Measurements from ENCODE around the gene GSK3B.
"Not testable (repeated sequence)": the region's sequence is repeated elsewhere in the genome, so short reads cannot be mapped to it uniquely, and the experiment has no call there.

Gene GSK3B

DNA sequence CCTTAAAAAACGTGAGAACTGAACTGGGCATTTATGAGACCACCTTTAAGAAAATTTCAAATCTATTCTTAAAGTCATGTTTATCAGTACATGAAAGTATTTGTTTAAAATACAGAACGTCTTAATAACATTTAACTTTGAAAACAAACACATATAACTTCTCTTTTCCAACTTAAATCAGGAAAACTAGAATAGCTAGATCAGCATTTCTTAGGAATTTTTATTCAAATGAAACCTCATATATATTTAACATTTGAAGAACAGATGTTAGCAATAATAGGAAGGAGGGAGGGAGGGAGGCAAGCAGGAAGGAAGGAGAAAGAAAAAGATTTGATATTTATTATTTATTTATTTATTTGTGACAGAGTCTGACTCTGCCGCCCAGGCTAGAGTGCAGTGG is 192.2 kb downstream of the GSK3B start:
- Histone ChIP-seq H3K4me1 (ENCODE audit: control insufficient read depth, insufficient read depth, low read length) (no peaks in the 10 kb centered on the region), H3K9me3 (ENCODE audit: control insufficient read depth, low read length) (no peaks in the 10 kb centered on the region), H3K4me3 (ENCODE audit: low read length) (no peak overlapping the region), H3K27me3 (ENCODE audit: control insufficient read depth, insufficient read depth, low read length) (no peaks in the 10 kb centered on the region), H3K9ac (ENCODE audit: low read length) (no peak overlapping the region), H3K36me3 (ENCODE audit: control insufficient read depth, insufficient read depth, low read length) (no peaks in the 10 kb centered on the region)

DNA sequence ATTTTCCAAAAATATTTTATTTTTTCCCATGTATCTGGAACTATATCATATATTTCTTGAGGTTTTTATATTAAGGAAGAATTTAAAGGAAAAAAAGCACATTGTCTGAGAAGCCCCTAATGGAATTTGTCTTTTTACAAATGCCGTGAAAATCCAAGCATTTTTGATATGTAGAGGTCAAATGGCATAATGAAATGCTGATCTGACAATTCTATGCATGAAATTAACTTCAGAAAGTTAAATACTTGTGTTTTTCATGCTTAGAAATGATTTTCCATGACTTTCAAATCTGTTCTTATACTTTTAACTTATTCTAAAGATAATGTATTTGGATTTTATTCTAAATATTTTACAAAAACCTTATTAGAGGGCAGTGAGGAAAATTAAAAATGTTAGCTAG is 193.1 kb downstream of the GSK3B start:
- H3K27me3 ChIP-seq (ENCODE audit: control insufficient read depth, insufficient read depth, low read length): no peaks in the 10 kb centered on the region
- H3K4me3 ChIP-seq (ENCODE audit: low read length): no peak overlapping the region
- H3K4me1 ChIP-seq (ENCODE audit: control insufficient read depth, insufficient read depth, low read length): no peaks in the 10 kb centered on the region
- no peaks in the 10 kb centered on the region for H3K9me3 ChIP-seq (ENCODE audit: control insufficient read depth, low read length)
- no peak overlapping the region for H3K9ac ChIP-seq (ENCODE audit: low read length)
- H3K36me3 ChIP-seq (ENCODE audit: control insufficient read depth, insufficient read depth, low read length): no peaks in the 10 kb centered on the region

DNA sequence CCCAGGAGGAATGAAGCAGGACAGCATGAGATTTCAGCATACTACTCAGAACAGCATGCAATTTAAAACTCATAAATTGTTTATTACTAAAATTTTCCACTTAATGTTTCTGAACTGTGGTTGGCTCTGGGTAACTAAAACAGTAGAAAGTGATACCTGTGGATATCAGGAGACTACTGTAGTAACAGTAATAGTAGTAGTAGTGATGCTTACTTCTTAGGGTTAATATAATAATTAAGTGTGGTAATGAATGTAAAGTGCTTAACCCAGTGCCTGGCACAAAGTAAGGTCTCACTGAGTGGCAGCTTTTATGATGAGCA is 195.1 kb downstream of the GSK3B start:
- no peaks in the 10 kb centered on the region for H3K27me3 ChIP-seq (ENCODE audit: control insufficient read depth, insufficient read depth, low read length)
- no peak overlapping the region for H3K9ac ChIP-seq (ENCODE audit: low read length)
- H3K9me3 ChIP-seq (ENCODE audit: control insufficient read depth, low read length): no peaks in the 10 kb centered on the region
- no peak overlapping the region for H3K4me3 ChIP-seq (ENCODE audit: low read length)
- H3K36me3 ChIP-seq (ENCODE audit: control insufficient read depth, insufficient read depth, low read length): no peaks in the 10 kb centered on the region
- no peaks in the 10 kb centered on the region for H3K4me1 ChIP-seq (ENCODE audit: control insufficient read depth, insufficient read depth, low read length)

DNA sequence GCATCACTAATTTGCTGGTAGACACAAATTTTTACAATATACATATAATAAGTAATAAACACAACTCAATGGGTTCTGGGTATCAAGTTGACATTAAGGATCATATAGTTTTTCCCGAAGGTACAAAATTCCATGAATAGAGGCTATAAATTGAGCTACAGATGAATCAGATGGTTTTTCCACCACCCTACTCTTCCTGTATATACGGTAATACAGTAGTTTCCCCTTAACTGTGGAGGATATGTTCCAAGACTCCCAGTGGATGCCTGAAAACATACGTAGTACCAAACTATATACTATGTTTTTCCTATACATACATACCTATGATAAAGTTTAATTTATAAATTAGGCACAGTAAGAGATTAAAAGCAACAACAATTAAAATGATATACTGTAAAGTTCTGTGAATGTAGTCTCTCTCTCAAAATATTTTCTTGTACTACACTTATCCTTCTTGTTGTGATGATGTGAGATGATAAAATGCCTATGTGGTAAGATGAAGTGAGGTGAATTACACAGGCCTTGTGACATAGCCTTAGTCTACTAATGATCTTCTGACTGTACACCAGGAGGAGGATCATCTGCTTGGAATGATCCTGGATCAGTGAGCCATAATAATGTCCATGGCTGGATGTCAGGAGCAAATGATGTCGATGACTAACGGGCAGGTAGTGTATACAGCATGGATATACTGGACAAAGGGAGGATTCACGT is 195.6 kb downstream of the GSK3B start:
- Histone ChIP-seq H3K9ac (ENCODE audit: low read length) (no peak overlapping the region), H3K27me3 (ENCODE audit: control insufficient read depth, insufficient read depth, low read length) (no peaks in the 10 kb centered on the region), H3K4me3 (ENCODE audit: low read length) (no peak overlapping the region), H3K9me3 (ENCODE audit: control insufficient read depth, low read length) (no peaks in the 10 kb centered on the region), H3K4me1 (ENCODE audit: control insufficient read depth, insufficient read depth, low read length) (no peaks in the 10 kb centered on the region), H3K36me3 (ENCODE audit: control insufficient read depth, insufficient read depth, low read length) (no peaks in the 10 kb centered on the region)

DNA sequence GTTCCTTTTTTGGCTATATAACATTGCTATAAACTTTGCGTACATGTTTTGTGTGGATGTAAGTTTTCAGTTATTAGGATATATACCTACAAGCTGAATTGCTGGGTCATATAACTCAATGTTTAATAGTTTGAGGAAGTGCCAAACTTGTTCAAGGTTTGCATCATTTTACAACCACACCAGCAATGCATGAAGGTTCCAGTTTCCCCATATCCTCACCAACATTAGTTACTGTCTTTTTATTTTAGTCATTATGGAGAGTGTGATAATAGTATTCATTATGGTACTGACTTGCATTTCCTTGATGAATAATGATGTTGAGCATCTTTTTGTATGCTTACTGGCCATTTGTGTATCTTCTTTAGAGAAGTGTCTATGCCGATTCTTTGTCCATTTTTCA is 200.1 kb downstream of the GSK3B start:
- no peaks in the 10 kb centered on the region for H3K36me3 ChIP-seq (ENCODE audit: control insufficient read depth, insufficient read depth, low read length)
- H3K9me3 ChIP-seq (ENCODE audit: control insufficient read depth, low read length): no peaks in the 10 kb centered on the region
- no peaks in the 10 kb centered on the region for H3K27me3 ChIP-seq (ENCODE audit: control insufficient read depth, insufficient read depth, low read length)
- no peak overlapping the region for H3K4me3 ChIP-seq (ENCODE audit: low read length)
- H3K4me1 ChIP-seq (ENCODE audit: control insufficient read depth, insufficient read depth, low read length): no peaks in the 10 kb centered on the region
- no peak overlapping the region for H3K9ac ChIP-seq (ENCODE audit: low read length)

DNA sequence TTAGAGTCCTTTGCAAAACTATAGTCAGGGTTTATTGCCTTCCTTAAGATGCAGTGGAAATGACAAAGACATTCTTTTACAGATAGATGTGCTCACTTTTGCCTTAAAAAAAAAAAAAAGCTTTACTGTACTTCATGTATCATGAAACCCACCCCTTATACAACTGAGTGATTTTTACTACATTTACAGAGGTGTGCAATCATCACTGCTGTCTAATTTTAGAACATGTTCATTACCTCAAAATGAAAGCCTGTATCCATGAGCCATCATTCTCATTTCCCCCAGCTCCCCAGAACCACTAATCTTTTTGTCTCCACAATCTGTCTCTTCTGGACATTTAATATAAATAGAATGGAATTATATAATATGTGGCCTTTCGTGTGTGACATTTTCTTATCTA is 200.5 kb downstream of the GSK3B start:
- H3K4me1 ChIP-seq (ENCODE audit: control insufficient read depth, insufficient read depth, low read length): no peaks in the 10 kb centered on the region
- H3K9ac ChIP-seq (ENCODE audit: low read length): no peak overlapping the region
- H3K9me3 ChIP-seq (ENCODE audit: control insufficient read depth, low read length): no peaks in the 10 kb centered on the region
- H3K36me3 ChIP-seq (ENCODE audit: control insufficient read depth, insufficient read depth, low read length): no peaks in the 10 kb centered on the region
- H3K27me3 ChIP-seq (ENCODE audit: control insufficient read depth, insufficient read depth, low read length): no peaks in the 10 kb centered on the region
- no peak overlapping the region for H3K4me3 ChIP-seq (ENCODE audit: low read length)

DNA sequence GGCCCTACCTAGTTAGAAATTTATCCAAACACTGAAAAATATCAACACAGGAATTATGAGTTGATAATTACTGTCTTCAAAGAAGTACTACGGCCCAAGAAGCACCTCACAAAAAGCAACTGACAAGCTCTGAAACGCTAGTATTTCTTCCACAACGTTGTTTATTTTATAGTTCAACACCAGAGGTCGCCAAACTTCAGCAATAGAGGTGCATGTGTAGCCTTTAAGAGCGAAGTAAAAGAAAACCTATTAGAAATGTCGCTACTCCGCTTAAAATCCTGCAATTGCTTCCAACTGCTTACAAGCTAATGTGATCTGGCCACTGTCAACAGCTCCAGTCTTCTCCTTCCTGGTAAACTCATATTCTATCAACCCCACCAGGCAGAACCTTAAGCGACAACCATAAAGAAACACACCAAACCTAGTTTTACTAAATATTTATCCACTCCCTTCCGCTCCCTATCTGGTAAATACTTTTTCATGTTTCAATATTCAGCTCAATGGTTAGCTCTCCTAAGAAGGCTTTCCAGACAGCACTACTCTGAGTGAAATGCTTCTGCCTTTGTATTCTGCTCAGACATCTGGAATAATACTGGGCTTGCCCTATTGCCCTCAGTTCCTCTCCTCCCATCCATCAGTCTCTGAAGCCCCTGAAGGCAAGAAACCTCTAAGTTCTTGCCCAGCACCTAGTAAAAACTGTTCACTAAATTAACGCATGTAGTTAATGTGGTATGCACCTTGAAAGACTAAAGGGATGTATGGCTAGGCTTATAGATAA is 202.1 kb downstream of the GSK3B start:
- Histone ChIP-seq H3K9me3 (ENCODE audit: control insufficient read depth, low read length) (no peaks in the 10 kb centered on the region), H3K9ac (ENCODE audit: low read length) (no peak overlapping the region), H3K4me3 (ENCODE audit: low read length) (no peak overlapping the region), H3K36me3 (ENCODE audit: control insufficient read depth, insufficient read depth, low read length) (no peaks in the 10 kb centered on the region), H3K27me3 (ENCODE audit: control insufficient read depth, insufficient read depth, low read length) (no peaks in the 10 kb centered on the region), H3K4me1 (ENCODE audit: control insufficient read depth, insufficient read depth, low read length) (no peaks in the 10 kb centered on the region)

DNA sequence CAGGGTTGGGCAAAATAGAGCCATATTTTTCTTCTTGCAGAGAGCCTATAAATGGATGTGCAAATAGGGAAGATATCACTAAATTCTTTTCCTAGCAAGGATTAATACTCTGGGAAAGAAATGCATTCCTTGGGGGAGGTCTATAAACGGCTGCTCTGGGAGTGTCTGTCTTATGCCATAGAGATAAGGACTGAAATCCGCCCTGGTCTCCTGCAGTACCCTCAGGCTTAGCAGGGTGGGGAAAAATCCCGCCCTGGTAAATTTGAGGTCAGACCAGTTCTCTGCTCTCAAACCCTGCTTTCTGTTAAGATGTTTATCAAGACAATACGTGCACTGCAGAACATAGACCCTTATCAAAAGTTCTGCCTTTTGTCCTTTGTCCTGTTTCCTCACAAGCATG is 205.6 kb downstream of the GSK3B start:
- not testable (repeated sequence) for H3K27me3 ChIP-seq (ENCODE audit: control insufficient read depth, insufficient read depth, low read length); H3K9me3 ChIP-seq (ENCODE audit: control insufficient read depth, low read length); H3K9ac ChIP-seq (ENCODE audit: low read length); H3K4me3 ChIP-seq (ENCODE audit: low read length); H3K36me3 ChIP-seq (ENCODE audit: control insufficient read depth, insufficient read depth, low read length); H3K4me1 ChIP-seq (ENCODE audit: control insufficient read depth, insufficient read depth, low read length)

DNA sequence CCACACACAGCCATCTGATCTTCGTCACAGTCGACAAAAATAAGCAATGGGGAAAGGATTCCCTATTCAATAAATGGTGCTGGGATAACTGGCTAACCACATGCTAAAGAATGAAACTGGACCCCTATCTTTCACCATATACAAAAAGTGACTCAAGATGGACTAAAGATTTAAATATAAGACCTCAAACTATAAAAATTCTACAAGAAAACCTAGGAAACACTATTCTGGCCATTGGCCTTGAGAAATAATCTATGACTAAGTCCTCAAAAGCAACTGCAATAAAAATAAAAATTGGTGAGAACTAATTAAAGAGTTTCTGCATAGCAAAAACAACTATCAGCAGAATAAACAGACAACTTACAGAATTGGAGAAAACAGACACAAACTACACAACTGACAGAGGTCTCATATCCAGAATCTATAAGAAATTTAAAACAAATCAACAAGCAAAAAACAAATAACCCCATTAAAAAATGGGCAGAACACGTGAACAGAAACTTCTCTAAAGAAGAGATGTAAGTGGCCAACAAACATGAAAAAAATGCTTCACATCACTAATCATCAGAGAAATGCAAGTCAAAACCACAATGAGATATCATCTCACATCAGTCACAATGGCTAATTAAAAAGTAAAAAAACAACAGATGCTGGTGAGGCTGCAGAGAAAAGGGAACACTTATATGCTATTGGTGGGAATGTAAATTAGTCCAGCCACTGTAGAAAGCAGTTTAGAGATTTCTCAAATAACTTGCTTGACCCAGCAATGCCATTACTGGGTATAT is 208.3 kb downstream of the GSK3B start:
- Histone ChIP-seq H3K9me3 (ENCODE audit: control insufficient read depth, low read length) (no peaks in the 10 kb centered on the region), H3K36me3 (ENCODE audit: control insufficient read depth, insufficient read depth, low read length) (no peaks in the 10 kb centered on the region), H3K4me3 (ENCODE audit: low read length) (no peak overlapping the region), H3K4me1 (ENCODE audit: control insufficient read depth, insufficient read depth, low read length) (no peaks in the 10 kb centered on the region), H3K9ac (ENCODE audit: low read length) (no peak overlapping the region), H3K27me3 (ENCODE audit: control insufficient read depth, insufficient read depth, low read length) (no peaks in the 10 kb centered on the region)

DNA sequence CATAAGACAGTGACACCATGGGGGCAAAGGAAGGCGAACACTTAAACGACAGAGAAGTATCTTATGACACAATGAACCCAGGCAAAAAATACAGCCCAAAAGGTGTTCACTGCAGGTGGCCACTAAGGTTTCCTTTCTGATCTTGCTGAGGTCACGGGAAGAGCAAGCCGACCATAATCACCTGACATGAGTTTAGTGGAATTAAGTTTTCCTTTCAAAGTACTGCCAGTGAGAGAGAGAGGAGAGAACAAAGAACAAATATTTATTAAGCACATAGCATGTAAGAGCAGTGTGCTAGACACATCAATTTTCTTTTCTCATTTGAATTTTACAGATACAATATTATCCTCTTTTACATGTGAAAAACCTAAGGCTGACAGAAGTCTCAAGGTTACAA is 210.1 kb downstream of the GSK3B start:
- H3K9ac ChIP-seq (ENCODE audit: low read length): no peak overlapping the region
- H3K27me3 ChIP-seq (ENCODE audit: control insufficient read depth, insufficient read depth, low read length): no peaks in the 10 kb centered on the region
- H3K9me3 ChIP-seq (ENCODE audit: control insufficient read depth, low read length): no peaks in the 10 kb centered on the region
- no peak overlapping the region for H3K4me3 ChIP-seq (ENCODE audit: low read length)
- H3K36me3 ChIP-seq (ENCODE audit: control insufficient read depth, insufficient read depth, low read length): no peaks in the 10 kb centered on the region
- no peaks in the 10 kb centered on the region for H3K4me1 ChIP-seq (ENCODE audit: control insufficient read depth, insufficient read depth, low read length)

DNA sequence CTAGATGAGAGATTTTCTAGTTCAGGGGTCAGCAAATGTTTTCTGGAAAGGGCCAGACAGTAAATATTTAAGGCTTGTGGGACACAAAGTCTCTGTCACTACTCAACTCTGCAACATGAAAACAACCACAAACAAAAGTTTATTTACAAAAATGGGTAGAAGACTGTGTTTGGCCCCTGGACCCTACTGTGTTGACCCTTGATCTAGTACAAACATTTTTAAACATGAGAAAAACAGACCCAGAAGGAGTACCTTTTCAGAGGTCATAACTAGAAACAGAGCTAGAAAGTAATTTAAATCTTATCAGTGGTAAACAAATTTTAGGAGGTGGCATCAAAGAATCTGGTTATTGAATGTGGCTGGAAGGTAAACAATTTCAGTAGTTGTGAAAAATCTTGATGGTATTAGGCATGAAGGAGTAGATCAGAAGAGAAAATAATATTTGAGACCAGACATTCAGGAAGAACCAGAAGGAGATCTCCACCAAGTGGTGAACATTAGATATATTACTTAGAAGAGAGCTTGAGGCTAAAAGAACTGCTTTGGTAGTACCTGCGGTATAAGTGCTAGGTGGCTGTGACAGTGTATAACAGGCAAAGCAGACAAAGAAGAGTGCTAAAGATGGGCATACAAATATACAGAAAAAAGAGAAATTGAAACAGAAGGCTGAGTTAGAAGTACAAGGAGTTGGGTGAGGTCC is 210.6 kb downstream of the GSK3B start:
- Histone ChIP-seq H3K36me3 (ENCODE audit: control insufficient read depth, insufficient read depth, low read length) (no peaks in the 10 kb centered on the region), H3K9ac (ENCODE audit: low read length) (no peak overlapping the region), H3K4me1 (ENCODE audit: control insufficient read depth, insufficient read depth, low read length) (no peaks in the 10 kb centered on the region), H3K4me3 (ENCODE audit: low read length) (no peak overlapping the region), H3K27me3 (ENCODE audit: control insufficient read depth, insufficient read depth, low read length) (no peaks in the 10 kb centered on the region), H3K9me3 (ENCODE audit: control insufficient read depth, low read length) (no peaks in the 10 kb centered on the region)

DNA sequence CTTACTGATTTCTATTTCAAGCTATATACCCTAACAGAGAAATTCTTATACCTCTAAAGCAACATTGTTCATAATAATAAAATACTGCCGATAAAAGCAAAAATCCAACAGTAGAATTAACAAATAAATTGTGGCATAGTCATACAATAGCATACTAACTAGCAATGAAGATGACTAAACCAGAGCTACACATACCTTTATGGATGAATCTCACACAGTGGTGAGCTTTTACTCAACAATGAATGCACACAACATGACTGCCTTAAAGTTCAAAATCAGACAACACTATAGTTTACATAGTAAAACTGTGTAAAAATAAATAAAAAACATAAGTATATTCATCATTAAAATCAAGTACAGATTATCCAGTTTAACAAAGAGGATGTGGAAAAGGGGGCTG is 213.3 kb downstream of the GSK3B start:
- H3K27me3 ChIP-seq (ENCODE audit: control insufficient read depth, insufficient read depth, low read length): no peaks in the 10 kb centered on the region
- H3K4me3 ChIP-seq (ENCODE audit: low read length): no peak overlapping the region
- H3K4me1 ChIP-seq (ENCODE audit: control insufficient read depth, insufficient read depth, low read length): no peaks in the 10 kb centered on the region
- H3K9ac ChIP-seq (ENCODE audit: low read length): no peak overlapping the region
- H3K36me3 ChIP-seq (ENCODE audit: control insufficient read depth, insufficient read depth, low read length): no peaks in the 10 kb centered on the region
- no peaks in the 10 kb centered on the region for H3K9me3 ChIP-seq (ENCODE audit: control insufficient read depth, low read length)
